Inferior parietal cortex (tissue), 1 donor: ENCODE results near the gene EBLN1.
"Not testable (repeated sequence)": the region's sequence is repeated elsewhere in the genome, so short reads cannot be mapped to it uniquely, and the experiment has no call there.

ENCODE experiments used
- DNase-seq: peaks from one replicate; pipeline ENCODE4 v3.0.0-alpha.2; 2016; ENCODE audit errors: extremely low spot score

The EBLN1 gene

DNA sequence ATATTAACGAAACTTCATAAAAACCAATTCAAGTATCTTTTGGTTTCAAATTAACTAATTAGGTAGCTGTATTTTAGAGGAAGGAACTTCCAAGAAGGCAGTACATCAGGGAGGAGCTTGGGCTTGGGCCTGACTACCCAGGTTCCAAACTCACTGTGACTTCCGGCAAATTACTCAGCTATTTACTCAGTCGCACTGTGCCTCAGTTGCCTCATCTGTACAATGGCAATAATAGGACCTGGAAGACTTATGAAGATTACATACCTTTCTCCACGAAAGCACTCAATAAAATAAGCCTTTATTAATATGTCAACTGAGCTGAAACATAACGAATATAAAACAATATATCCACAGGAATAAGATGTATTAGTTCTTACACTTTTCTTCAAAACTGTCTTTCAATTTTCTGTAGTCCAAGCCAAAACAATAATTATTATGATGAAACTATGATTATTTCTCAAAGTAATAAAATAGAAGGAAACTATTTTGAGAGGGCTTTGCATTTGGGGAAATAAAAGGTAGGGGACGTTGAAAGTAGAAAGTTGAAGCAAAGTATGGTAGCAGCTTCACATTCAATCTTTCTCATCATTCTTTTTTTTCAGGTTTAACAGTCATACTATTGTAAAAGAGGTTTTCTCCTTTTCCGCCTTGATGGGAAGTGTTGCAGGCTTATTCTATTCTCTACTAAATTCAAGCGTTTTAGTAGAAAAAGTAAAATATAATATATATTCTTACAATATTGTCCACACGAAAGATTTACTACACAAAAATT is 10.5 kb upstream of the EBLN1 start:
- no peak for DNase-seq

DNA sequence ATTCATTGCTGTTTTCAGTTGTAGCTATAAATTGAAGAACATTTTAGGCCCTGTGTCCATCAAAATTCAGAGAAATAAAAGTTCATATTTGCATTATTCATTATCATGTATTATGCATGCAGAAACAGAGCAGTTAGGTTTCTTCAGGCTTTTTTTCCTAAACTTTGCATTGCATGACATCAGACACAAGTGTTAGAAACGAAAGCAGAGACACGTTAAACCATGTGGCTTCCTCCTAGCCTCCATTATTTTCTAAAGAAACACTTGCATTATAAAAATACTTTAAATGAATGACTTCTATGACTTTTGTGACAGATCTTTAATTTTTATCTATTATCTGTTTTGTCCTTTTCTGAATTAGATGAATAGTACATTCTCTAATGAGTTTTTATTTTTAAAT is 8.8 kb upstream of the EBLN1 start:
- DNase-seq = no peak

DNA sequence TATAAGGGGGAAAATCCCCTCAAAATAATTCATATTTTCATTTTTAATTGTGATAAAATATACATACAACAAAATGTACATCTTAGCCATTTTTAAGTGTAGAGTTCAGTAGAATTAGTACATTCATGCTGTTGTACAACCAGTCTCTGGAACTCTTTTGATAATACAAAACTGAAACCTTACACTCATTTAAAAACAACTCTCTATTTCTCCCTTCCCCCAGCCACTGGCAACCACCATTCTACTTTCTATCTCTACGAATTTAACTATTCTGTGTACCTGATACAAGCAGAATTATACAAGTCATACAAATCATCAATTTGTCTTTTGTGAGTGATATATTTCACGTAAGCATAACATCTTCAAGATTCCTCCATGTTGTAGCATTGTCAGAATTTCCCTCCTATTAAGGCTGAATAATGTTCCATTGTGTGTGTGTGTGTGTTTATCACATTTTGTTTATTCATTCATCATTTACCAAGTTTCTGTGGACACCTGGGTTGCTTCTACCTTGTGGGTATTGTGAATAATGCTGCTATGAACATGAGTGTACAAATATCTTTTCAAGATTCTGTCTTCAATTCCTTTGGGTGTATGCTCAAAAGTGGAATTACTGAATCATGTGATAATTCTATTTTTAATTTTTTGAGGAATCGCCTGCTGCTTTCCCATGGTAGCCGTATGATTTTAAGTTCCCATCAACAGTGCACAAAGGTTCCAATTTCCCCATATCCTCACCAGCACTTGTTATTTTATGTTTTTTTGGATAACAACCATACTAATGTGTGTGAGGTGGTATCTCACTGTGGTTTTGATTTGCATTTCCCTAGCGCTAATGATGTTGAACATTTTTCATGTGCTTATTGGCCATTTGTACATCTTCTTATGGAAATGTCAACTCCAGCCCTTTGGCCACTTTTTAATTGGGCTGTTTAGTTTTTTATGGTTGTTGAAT is 4.7 kb upstream of the EBLN1 start:
- DNase-seq = no peak

DNA sequence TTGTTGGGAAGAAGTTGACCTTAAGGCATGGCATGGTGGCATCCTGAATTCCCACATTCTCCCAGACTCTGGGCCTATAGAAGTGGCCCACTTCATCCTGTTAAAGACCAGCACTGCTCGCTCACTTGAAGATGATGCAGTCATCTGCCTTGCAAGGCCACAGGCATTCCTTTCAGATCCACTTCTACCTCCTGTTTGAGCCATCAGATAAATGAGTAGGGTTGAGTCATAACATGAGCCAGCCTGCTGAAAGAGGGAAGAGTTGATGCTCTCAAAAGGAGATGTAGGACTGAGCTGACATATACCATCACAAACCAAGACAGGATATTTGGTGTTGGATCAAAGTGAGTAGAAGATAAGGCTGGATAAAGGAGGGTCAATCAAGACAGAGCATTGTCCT is 1.5 kb upstream of the EBLN1 start:
- no peak for DNase-seq

DNA sequence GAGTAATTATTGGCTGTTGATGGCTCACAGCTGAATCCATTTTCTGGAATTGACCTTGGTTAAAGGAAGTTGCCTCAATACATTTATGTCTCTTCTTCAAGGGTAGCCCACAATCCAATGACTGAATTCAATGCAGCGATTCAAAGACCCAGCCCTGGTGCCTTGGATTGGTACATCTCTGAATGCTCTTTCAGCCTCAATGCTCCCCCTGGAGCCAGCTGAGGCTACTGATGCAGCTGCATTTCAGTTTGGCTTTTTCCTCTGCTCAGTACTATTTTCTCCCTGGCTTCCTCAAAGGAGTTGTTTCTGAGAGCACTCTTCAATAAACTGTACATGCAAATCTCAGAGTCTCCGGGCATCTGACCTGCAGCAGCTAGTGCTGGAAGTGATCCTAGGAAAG is 633 bp upstream of the EBLN1 start:
- DNase-seq = no peak

DNA sequence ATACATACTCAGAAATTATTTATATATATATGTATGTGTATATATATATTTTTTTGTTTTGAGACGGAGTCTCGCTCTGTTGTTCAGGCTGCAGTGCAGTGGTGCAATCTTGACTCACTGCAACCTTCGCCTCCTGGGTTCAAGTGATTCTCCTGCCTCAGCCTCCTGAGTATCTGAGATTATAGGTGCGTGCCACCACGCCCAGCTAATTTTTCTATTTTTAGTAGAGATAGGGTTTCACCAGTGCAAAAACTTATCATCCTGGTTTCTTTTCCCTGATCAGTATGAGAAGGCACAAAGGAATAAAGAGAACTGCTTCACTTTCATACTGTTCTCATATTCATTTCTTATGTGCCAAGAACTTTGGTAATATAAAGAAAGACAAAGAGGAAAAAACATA is 731 bp downstream of the EBLN1 start:
- DNase-seq = not testable (repeated sequence)

DNA sequence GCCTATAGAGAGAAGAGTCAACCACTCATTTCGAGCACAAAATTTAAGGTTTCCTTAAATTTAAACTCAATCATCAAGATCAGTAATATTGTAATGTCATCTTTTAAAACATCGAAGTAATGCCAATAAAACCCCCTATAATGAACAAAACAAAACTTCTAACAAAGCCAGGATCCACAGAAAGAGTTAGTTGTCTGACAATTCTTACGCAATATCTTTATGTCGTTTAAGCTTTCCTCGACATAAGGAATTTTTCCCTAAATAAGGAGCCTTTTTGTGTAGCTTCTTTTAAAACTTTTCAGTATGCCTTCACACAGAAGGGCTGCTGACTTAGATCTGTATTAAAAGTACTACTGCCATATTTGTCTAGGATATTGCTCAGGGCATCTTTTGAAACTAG is 7.5 kb downstream of the EBLN1 start:
- DNase-seq = no peak

DNA sequence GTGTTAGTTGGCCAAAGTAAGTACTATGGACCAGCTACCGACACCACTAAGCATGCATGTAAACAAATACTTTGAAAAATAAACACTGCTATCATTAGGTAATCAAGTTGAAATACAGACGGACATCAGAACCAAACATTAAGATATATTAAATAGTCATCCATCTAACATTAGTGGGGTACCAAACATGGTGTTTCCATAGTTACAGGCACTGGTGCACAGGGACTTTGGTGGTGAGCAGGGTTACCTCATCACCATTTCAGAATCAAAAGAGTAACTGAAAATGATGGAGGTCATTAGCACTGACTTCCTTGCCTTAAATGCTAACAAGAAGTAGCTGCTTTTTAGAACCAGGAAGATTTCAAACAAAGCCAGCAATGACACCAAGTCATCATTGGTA is 23.9 kb downstream of the EBLN1 start:
- DNase-seq = no peak

DNA sequence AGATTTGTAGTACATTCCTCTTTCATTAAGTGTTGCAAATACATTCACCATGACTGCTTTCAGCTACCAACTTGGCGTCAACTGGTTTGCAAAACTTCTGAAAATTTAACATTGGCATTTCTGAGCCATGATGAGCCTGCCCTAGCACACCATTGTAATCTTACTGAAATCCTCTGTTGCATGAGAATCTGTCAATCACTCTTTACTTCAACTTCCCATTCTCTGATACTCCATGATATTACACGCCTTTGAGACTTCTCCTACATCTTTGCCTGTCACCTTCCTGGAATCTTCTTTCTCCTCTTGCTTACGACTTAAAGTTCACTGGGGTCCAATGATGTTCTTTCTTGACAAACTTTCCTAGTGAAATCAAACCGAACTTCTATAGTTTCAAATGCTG is 32.2 kb downstream of the EBLN1 start:
- no peak for DNase-seq

DNA sequence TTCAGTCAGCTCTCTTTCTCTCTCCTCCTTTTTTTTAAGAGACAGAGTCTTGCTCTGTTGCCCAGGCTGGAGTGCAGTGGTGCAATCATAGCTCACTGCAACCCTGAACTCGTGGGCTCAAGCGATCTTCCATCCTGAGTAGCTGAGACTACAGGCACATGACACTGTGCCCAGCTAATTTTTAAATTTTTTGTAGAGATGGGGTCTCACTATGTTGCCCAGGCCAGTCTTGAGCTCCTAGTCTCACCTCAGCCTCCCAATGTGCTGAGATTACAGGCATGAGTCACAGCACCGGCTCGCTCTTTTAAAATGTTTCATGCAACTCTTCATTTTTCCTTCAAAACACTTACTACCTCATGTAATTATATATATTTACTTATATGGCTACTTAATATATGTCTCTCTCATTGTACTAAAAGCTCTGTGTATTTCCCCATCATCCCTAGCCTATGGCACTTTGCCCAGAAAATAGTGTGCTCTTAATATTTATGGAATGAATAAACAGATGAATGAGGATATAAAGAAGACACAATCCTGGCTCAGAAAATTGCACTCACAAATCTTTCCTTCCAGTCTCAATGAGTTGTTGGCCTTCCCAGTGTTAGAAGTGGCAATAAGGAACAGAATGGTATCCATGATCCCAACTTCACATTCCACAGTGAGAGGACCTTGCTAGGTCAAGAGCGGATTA is 33.9 kb downstream of the EBLN1 start:
- no peak for DNase-seq

DNA sequence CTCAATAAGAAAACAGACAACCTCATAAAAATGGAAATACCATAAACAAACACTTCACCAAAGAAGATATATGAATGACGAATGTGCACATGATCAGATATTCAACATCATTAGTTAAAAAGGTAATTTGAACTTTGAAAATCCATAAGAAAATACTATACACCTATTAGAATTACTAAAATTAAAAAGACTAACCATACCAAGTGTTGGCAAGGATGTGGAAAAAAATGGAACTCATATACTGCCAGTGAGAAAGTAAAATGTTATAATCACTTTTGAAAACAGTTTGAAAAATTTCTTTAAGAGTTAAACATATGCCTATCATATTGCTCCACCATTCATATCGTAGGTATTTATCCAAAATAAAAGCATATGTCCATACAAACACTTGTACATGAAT is 37.1 kb downstream of the EBLN1 start:
- DNase-seq = no peak

DNA sequence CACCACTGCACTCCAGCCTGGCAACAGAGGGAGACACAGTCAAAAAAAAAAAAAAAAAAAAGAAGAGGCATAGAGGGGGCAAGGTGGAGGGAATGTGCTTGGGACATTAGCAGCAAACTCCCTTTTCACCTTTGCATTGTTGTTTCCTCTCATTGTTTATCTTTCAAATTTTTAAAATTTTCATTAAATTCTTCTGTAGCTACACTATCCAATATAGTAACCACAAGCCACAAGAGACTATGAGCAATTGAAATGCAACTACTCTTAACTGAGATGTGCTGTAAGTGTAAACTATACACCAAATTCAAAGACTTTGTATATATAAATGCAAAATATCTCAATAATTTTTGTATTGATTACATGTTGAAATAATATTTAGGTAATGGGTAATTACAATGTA is 43.4 kb downstream of the EBLN1 start:
- no peak for DNase-seq

DNA sequence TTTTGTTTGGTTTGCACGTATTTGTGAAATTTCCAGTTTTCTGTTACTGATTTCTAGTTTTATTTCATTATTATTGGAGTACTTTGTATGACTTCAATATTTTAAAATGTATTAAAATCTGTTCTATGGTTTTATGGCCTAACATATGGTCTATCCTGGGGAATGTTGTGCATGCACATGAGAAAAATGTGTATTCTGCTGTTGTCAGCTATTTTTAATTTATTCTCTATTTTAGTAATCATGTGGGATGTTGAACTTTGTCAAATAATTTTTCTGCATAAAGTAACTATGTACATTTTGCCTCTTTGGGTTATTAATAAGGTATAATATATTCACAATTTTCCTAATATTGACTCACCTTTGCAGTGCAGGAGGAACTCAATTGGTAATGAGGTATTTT is 46.7 kb downstream of the EBLN1 start:
- DNase-seq = no peak

DNA sequence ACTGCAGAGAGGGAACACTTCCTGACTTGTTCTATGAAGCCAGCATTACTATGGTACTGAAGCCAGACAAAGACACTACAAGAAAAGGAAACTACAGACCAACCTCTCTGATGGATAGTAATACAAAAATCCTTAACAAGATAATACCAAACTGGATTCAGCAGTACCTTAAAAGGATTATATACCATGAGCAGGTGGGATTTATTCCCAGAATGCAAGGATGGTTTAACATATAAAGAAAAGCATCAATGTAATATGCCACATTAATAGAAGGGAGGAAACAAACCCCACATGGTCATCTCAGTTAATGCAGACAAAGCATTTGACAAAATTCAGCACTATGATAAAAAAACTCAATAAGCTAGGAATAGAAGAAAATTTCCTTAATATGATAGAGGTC is 47.2 kb downstream of the EBLN1 start:
- DNase-seq = no peak

DNA sequence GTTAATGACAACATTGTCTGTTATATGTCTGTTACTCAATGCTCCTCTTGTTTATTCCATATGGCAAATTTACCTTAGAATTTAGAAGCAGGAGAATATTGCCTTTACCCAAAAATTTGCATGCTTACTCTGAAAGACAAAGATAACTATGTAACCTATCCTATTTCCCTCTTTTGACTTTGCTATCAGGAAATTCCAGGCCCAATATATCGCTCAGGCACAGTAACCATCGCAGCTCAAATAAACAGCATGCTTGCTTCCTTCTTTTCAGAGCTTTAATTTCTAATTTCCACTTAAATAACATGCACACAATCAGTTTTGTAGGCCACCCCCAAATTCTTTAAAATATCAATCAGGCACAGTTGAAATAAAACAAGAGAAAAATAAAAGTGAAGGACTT is 57.8 kb downstream of the EBLN1 start:
- no peak for DNase-seq

DNA sequence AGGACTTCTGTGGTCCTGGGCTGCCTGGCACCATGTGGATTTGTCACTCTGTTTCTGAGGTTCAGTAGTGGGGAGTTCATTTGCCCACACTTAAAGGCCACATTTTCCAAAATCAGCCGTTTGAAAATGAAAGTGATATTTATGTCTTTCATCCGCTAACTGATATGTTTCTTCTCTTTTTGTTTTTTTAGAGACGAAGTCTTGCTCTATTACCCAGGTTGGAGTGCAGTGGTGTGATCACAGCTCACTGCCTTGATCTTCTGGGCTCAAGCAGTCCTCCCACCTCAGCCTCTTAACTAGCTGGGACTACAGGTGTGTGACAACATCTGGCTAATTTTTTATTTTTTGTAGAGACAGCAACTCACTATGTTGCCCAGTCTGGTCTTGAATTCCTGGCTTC is 58.6 kb downstream of the EBLN1 start:
- no peak for DNase-seq
